MM.1S (cell line): ENCODE results near the gene GRIK4.

Experiments used
- EZH2 ChIP-seq: fragments of 300-600 bp; sonication (generic); optimal IDR thresholded peaks from 2 replicates; pipeline ENCODE3; 2017; ENCODE audit warnings: low read depth, mild to moderate bottlenecking, antibody characterized with exemption, low read length, mixed read lengths
- EZH2phosphoT487 ChIP-seq: fragments of 300-600 bp; sonication (generic); IDR thresholded peaks from 2 replicates; pipeline ENCODE4 v1.6.1; 2018; ENCODE audit warnings: antibody characterized with exemption, low read length
- TF ChIP-seq, protein P1 (sequence below): fragments of 300-600 bp; sonication (generic); IDR thresholded peaks from 2 replicates; pipeline ENCODE4 v1.5.1; 2016; ENCODE audit warnings: antibody characterized with exemption, low read length, mixed read lengths

DNA sequence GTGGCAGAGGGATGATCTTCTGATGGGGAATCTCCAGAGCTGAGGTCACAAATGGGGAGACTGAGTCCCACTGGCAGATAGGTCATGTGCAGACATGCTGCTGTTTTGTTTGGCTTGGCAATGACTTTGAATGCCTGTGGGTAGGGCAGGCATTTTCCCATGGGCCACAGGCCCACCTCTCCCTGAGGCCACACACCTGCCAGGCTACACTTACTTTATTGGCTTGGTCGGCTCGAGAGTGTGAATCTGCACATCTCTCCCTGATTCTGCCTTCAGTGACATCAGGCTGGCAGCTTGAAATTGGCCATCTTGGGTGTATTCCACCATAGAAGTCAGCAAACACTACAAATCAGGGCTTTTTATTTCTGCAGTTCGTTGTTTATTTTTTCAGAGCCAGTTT is 91.5 kb downstream of the GRIK4 start:
- TF ChIP-seq, protein P1, sequence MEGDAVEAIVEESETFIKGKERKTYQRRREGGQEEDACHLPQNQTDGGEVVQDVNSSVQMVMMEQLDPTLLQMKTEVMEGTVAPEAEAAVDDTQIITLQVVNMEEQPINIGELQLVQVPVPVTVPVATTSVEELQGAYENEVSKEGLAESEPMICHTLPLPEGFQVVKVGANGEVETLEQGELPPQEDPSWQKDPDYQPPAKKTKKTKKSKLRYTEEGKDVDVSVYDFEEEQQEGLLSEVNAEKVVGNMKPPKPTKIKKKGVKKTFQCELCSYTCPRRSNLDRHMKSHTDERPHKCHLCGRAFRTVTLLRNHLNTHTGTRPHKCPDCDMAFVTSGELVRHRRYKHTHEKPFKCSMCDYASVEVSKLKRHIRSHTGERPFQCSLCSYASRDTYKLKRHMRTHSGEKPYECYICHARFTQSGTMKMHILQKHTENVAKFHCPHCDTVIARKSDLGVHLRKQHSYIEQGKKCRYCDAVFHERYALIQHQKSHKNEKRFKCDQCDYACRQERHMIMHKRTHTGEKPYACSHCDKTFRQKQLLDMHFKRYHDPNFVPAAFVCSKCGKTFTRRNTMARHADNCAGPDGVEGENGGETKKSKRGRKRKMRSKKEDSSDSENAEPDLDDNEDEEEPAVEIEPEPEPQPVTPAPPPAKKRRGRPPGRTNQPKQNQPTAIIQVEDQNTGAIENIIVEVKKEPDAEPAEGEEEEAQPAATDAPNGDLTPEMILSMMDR: no peak
- TF ChIP-seq EZH2 (no peak), EZH2phosphoT487 (no peak)
